AG08395 (cell line): ENCODE data around the gene WDR11.

Source experiments
- DNase-seq: peaks from one replicate; pipeline ENCODE4 v3.0.0; 2012; ENCODE audit warnings: mixed read lengths, low spot score

WDR11 gene

DNA sequence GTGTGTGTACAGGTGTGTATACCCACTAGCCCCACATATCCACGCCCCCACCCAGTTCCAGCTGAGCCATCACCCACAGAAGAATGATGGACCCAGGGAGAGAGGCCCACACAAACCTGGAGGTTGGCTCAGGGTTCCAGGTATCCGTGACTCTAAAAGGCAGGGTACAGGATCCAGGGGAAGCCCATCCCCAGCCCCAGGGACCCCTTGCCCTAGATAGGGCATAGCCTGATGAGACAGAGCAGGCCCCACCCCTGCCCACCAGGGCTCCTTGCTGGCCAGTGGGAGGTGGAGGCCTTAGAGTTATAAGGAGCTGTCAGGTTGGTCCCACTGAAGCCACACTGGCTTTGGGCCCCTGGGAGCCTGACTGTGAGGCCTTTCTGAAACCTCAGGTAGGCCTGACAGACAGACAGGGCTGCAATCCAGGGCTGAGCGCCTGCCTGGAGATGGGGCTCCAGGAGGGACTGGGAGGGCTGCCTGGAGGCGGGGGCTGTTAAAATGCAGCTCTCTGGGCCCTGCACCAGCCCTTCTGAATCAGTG is 93.5 kb downstream of the WDR11 start:
- DNase-seq = no peak

DNA sequence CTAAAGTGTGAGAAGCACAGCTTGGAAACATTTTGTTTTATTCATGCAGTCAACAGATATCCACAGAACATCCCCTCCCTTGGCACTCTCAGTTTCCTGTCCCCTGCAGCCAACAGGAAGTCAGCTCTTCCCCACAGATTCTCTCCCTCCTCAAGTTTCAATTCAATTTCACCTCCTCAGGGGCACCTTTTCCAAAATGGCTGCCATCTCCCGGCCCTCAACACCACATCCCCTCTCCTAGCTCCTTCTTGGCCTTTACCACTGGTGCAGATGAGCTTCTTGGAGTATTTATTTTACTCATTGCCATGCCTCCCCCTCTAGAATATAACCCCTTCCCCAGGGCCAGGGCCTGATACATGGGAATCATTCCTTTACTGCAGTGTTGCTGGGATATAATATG is 94.0 kb downstream of the WDR11 start:
- DNase-seq = no peak

DNA sequence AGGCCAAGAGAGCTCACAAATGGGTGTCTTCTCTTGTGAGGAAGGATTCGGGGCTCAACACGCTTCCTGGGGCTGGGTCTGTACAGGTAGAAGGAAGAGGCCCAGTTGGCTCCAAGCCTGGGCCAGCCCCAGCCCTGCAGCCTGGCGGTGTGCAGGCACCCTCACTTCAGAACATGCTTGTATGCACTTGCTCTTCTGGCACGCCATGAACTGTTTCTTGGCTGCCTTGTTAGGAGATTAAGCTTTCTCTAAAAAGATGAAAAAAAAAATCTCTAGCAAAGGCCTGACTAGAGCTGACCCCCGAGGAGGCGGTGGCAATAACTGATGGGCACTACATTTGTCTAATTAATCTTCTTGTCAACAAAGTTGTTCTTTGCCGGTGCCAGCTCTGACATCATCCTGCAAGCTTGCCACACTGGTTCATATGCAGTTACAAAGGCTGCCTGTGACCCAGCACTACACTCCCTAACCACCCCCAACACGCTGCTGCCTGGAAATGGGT is 94.7 kb downstream of the WDR11 start:
- DNase-seq = peak; percentile 19

DNA sequence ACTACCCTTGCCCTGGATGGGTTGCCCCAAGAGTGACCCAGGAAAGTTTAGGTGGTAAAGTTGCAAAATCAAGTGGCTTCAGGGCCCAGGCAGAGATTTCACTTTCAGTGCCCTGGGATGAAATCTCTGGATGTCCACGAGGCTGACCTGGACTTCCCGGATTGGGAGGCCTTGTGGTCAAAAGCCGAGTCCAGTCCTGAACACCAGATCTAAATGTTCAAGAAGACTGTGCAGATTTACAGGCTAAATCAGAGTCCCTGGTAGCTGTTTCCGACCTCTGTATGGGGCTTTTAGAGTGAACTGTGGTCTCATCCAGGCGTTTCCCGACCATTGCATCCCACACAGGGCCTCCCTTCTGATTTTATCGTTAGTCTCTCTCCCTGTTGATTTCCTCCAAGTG is 95.3 kb downstream of the WDR11 start:
- no peak for DNase-seq

DNA sequence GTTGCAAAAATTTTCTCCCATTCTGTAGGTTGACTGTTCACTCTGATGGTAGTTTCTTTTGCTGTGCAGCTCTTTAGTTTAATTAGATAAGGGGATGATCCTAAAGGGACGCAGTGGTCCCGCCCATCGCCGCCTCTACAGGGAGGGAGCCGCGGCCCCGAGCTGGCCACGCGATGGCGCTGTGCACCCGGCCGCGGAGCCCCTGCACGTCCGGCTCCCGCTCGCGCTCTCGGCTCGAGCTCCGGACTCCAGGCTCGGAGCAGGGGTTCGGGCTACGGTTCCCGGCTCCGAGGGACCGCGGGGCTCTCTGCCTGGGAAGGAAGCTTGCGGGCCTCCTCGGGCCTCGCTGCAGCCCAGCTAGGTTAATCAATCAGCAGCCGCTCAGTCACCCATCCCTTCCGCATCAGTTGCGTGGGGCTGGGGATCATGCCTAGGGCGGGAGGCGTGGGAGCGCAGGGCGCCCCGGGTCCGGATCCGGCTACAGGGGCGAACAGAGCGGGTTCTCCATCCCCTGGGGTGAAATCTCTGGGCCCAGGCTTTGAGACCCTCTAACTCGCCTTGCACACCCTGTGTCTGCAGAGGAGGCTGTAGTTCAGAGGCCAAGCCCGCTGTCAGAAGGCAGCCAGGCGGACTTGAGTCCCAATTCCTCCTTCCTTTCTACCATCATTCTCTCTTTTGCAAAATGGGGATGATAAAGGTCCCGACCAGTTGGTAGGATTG is 97.9 kb downstream of the WDR11 start:
- peak; percentile 87 for DNase-seq

DNA sequence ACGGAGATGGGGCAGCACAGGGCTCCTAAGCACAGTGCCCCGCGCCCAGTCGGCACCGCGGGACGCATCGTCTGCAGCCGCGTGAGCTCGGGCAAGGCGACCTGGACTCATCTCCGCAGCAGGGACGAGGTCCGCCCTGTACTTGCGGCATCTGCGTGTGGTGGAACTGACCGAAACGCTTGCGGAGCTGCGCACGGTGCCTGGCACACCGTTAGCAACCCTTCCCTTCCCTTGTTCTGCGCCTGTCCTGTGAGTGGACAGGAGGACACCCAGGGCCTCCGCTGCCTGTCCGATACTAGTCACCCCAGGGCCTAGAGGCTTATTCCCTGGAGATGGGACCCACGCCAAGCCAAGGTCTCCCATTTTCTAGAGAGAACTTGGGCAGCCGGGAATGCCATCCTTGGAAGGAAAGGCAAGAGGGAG is 98.5 kb downstream of the WDR11 start:
- DNase-seq = no peak

DNA sequence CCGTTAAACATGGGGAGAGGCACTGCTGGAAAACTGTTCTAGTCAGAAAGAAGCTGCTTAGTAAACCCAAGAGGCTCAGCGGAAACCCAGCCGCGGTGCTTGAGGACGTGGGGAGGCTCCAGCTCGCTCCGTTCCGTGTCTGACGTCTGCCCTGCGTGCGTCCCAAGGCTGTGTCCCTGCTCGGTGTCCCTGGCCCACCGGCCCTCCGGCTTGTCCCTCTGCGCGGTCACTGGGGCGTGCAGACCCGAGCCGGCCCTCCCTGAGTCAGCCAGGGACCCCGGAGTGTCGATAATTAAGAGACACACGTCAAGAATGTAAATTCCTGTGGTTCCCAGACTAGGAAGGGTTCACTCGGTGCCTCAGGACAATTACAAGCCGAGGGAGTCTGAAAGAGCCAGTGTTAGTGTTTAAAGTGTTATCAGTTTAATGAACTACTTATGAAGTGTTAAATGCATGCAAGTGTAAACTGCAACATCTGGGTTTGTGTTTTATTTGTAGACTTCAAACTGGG is 98.9 kb downstream of the WDR11 start:
- DNase-seq = peak; percentile 35

DNA sequence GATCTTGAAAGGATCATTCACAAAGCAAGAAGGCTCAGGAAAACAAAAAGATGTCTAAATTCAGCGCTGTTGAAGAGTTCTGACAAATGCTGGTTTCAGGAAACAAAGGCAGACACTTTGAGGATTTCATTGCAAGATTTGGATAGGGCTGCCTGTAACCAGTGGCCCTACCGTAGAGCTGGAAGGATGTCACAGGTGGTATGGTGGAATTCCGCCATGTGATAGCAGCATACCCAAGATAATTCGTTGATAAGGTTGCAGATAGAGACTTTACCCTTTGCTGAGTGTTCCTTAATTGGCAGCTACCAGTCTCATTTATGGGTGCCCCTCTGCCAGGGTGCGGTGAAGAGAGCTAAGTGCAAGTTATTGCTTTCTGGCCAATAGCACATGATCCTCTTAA is 100.1 kb downstream of the WDR11 start:
- no peak for DNase-seq

DNA sequence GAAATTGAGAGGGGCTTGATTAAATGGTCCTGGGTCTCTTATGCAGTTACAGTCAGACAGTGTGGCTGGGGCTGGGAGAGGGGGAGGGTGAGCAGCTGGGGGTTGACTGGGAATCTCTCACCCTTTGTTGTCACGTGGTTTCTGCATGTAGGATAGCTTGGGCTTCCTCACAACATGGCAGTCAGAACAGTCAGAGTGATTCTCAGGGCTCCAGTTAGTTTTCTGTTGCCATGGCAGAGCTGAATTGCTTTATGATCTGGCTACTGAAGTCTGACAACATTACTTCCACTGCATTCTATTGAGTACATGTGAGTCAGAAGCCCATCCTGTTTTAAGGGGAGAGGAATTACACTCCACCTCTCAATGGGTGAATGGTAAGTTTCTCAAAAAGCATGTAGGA is 102.7 kb downstream of the WDR11 start:
- no peak for DNase-seq
